ENCODE results near the gene DNAH2.
A peak's percentile ranks its signal among the peaks of the same experiment; 100 is the strongest.

GRCh38 chr17:7745748-7746470, 28.4 kb downstream of the DNAH2 start:
- no peak for TF ChIP-seq RNF2 (conservative IDR thresholded peaks at IDR 0.05; ENCODE audit: low read depth)
- TF ChIP-seq, protein P1, sequence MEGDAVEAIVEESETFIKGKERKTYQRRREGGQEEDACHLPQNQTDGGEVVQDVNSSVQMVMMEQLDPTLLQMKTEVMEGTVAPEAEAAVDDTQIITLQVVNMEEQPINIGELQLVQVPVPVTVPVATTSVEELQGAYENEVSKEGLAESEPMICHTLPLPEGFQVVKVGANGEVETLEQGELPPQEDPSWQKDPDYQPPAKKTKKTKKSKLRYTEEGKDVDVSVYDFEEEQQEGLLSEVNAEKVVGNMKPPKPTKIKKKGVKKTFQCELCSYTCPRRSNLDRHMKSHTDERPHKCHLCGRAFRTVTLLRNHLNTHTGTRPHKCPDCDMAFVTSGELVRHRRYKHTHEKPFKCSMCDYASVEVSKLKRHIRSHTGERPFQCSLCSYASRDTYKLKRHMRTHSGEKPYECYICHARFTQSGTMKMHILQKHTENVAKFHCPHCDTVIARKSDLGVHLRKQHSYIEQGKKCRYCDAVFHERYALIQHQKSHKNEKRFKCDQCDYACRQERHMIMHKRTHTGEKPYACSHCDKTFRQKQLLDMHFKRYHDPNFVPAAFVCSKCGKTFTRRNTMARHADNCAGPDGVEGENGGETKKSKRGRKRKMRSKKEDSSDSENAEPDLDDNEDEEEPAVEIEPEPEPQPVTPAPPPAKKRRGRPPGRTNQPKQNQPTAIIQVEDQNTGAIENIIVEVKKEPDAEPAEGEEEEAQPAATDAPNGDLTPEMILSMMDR (CRISPR knock-in tag; IDR thresholded peaks at IDR 0.05), result no peak
- TF ChIP-seq ZNF768 (CRISPR knock-in tag; IDR thresholded peaks at IDR 0.05), result no peak
- TF ChIP-seq ZNF24 (IDR thresholded peaks at IDR 0.05), result no peak
- no peak for TF ChIP-seq MAFK (conservative IDR thresholded peaks at IDR 0.05 in 1 of 2, IDR thresholded peaks at IDR 0.05 in 1 of 2; ENCODE audit: low read length in 2 of 2)
- no peak for TF ChIP-seq FOXJ3 (CRISPR knock-in tag; IDR thresholded peaks at IDR 0.05; ENCODE audit: borderline replicate concordance)
- TF ChIP-seq TIGD3 (CRISPR knock-in tag; IDR thresholded peaks at IDR 0.05; ENCODE audit: borderline replicate concordance), result no peak
- TF ChIP-seq CBX5 (CRISPR knock-in tag; IDR thresholded peaks at IDR 0.05; ENCODE audit: borderline replicate concordance), result no peak
- TF ChIP-seq ZSCAN30 (CRISPR knock-in tag; IDR thresholded peaks at IDR 0.05), result no peak
- TF ChIP-seq, protein P2, sequence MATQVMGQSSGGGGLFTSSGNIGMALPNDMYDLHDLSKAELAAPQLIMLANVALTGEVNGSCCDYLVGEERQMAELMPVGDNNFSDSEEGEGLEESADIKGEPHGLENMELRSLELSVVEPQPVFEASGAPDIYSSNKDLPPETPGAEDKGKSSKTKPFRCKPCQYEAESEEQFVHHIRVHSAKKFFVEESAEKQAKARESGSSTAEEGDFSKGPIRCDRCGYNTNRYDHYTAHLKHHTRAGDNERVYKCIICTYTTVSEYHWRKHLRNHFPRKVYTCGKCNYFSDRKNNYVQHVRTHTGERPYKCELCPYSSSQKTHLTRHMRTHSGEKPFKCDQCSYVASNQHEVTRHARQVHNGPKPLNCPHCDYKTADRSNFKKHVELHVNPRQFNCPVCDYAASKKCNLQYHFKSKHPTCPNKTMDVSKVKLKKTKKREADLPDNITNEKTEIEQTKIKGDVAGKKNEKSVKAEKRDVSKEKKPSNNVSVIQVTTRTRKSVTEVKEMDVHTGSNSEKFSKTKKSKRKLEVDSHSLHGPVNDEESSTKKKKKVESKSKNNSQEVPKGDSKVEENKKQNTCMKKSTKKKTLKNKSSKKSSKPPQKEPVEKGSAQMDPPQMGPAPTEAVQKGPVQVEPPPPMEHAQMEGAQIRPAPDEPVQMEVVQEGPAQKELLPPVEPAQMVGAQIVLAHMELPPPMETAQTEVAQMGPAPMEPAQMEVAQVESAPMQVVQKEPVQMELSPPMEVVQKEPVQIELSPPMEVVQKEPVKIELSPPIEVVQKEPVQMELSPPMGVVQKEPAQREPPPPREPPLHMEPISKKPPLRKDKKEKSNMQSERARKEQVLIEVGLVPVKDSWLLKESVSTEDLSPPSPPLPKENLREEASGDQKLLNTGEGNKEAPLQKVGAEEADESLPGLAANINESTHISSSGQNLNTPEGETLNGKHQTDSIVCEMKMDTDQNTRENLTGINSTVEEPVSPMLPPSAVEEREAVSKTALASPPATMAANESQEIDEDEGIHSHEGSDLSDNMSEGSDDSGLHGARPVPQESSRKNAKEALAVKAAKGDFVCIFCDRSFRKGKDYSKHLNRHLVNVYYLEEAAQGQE (IDR thresholded peaks at IDR 0.05; ENCODE audit: borderline replicate concordance in 1 of 2, low read depth in 1 of 2, low read length in 2 of 2), result no peak
- TF ChIP-seq CEBPB (IDR thresholded peaks at IDR 0.05; ENCODE audit: borderline replicate concordance, low read depth, low read length), result no peak
- no peak for TF ChIP-seq ESRRA (CRISPR knock-in tag; IDR thresholded peaks at IDR 0.05; ENCODE audit: low read depth)
- TF ChIP-seq ARID5B (CRISPR knock-in tag; IDR thresholded peaks at IDR 0.05), result 0 out of 2 replicates have a peak, but pooled peaks have one; percentile 11
- TF ChIP-seq MAX (IDR thresholded peaks at IDR 0.05), result no peak
